Mucosa of stomach (tissue), 1 donor: ENCODE data around the gene AP2B1.

Source experiments
- H3K27me3 ChIP-seq: one replicate; pipeline ENCODE4 v1.7.0; 2013; ENCODE audit warnings: mild to moderate bottlenecking, low read length; ENCODE audit not compliant: control insufficient read depth, insufficient read depth
- H3K36me3 ChIP-seq: one replicate; pipeline ENCODE4 v1.7.0; 2013; ENCODE audit warnings: low read length; ENCODE audit not compliant: control insufficient read depth, insufficient read depth
- H3K4me1 ChIP-seq: one replicate; pipeline ENCODE4 v1.7.0; 2013; ENCODE audit warnings: mild to moderate bottlenecking, low read length; ENCODE audit not compliant: control insufficient read depth, insufficient read depth
- H3K4me3 ChIP-seq: one replicate; pipeline ENCODE4 v1.7.0; 2013; ENCODE audit warnings: low read length
- H3K9ac ChIP-seq: one replicate; pipeline ENCODE4 v1.7.0; 2013; ENCODE audit warnings: mild to moderate bottlenecking, low read length, moderate library complexity
- H3K9me3 ChIP-seq: one replicate; pipeline ENCODE4 v1.7.0; 2013; ENCODE audit warnings: mild to moderate bottlenecking, low read length, moderate library complexity; ENCODE audit not compliant: control insufficient read depth
- donor health status: Pancreatic carcinoma.

The AP2B1 gene

GRCh38 chr17:35708951-35709350 is 121.8 kb downstream of the AP2B1 start:
- H3K9ac ChIP-seq = no peak overlapping the region
- H3K4me3 ChIP-seq = no peak overlapping the region
- H3K27me3 ChIP-seq = no peaks in the 10 kb centered on the region
- H3K9me3 ChIP-seq = no peaks in the 10 kb centered on the region
- no peaks in the 10 kb centered on the region for H3K36me3 ChIP-seq
- peaks cover 13% of the 10 kb centered on the region for H3K4me1 ChIP-seq

- Histone ChIP-seq H3K36me3 (no peaks in the 10 kb centered on the region), H3K4me3 (no peak overlapping the region), H3K9ac (no peak overlapping the region), H3K4me1 (peaks cover 13% of the 10 kb centered on the region), H3K9me3 (no peaks in the 10 kb centered on the region), H3K27me3 (no peaks in the 10 kb centered on the region)
These were observed 122.8 kb downstream of the AP2B1 start for GRCh38 chr17:35709874-35710273.

GRCh38 chr17:35710950-35711349 is 123.8 kb downstream of the AP2B1 start:
- no peak overlapping the region for H3K4me3 ChIP-seq
- H3K36me3 ChIP-seq = no peaks in the 10 kb centered on the region
- no peaks in the 10 kb centered on the region for H3K9me3 ChIP-seq
- H3K4me1 ChIP-seq = peaks cover 13% of the 10 kb centered on the region
- no peaks in the 10 kb centered on the region for H3K27me3 ChIP-seq
- no peak overlapping the region for H3K9ac ChIP-seq

GRCh38 chr17:35713069-35713728 is 126.1 kb downstream of the AP2B1 start:
- Histone ChIP-seq H3K4me3 (no peak overlapping the region), H3K4me1 (peaks cover 9% of the 10 kb centered on the region)

DNA sequence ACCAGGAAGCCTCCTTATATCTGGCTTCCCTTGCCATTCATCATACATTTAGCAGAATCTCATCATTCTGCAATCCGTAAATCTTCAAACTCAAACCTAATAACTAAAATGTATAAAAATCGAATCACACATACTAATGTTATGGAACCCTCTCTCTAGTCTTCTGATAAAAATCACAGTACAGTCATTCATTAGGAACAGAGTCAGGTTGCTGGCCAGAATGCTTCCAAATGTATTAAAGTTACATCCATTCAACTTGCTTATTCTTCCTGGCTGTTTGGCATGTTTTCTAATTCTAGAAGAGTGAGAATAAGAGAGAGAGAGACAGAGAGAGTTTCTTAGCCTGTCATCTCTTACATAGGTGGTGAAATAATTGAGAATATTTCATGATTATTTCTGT is 127.9 kb downstream of the AP2B1 start:
- H3K36me3 ChIP-seq = peaks cover 4% of the 10 kb centered on the region
- no peak overlapping the region for H3K9ac ChIP-seq
- H3K4me1 ChIP-seq = no peaks in the 10 kb centered on the region
- H3K4me3 ChIP-seq = no peak overlapping the region
- H3K27me3 ChIP-seq = no peaks in the 10 kb centered on the region
- no peaks in the 10 kb centered on the region for H3K9me3 ChIP-seq

More at GRCh38 chr17:35713069-35713728, 126.1 kb downstream of the AP2B1 start:
- H3K9ac ChIP-seq = no peak overlapping the region
- peaks cover 4% of the 10 kb centered on the region for H3K36me3 ChIP-seq
- H3K9me3 ChIP-seq = no peaks in the 10 kb centered on the region
- H3K27me3 ChIP-seq = no peaks in the 10 kb centered on the region

DNA sequence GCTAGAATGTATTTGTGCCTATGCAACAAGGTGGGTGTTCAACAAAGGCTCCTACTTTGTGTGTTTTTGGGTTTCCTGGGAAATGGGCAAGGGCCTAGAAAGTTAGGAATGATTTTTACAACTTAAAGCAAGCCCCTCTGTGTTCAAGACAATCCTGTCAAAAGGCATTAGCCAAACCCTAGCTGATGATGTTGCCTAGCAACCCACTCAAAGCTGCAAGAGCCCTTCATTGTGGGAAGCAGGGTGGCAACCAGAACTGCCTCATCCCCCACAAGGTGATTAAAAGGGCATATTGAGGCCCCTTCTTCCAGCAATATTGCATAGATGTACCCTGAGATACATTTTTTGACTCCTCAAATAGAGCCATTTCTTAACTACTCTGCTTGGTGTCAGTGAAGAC is 128.3 kb downstream of the AP2B1 start:
- no peak overlapping the region for H3K4me3 ChIP-seq
- H3K9ac ChIP-seq = no peak overlapping the region
- no peaks in the 10 kb centered on the region for H3K4me1 ChIP-seq
- H3K9me3 ChIP-seq = no peaks in the 10 kb centered on the region
- H3K27me3 ChIP-seq = no peaks in the 10 kb centered on the region
- H3K36me3 ChIP-seq = peaks cover 4% of the 10 kb centered on the region

GRCh38 chr17:35716173-35716572 is 129.1 kb downstream of the AP2B1 start:
- no peak overlapping the region for H3K4me3 ChIP-seq
- no peaks in the 10 kb centered on the region for H3K9me3 ChIP-seq
- no peak overlapping the region for H3K9ac ChIP-seq
- no peaks in the 10 kb centered on the region for H3K27me3 ChIP-seq
- peaks cover 4% of the 10 kb centered on the region for H3K36me3 ChIP-seq
- no peaks in the 10 kb centered on the region for H3K4me1 ChIP-seq

DNA sequence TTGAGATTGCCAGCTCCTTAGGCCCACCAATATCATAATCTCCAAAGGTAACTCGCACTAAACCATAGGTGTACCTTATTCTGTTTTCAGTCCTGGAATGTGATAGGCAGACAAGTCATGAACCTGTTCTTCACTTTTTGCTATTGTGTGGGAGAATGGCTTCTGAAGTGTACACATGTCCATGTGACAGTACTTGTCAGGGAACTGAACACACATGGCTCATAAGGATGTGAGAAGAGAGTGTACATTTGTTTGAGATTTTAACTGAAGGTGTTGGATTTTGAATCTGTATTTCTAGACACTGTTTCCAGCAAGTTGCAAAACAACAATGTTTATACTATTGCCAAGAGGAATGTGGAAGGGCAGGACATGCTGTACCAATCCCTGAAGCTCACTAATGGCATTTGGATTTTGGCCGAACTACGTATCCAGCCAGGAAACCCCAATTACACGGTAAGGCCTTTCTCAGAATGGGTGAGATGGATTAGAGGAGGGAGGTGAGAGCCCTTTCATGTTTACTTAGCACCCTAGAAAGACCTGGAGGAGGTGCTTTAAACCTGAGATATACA is 129.9 kb downstream of the AP2B1 start:
- no peak overlapping the region for H3K9ac ChIP-seq
- no peaks in the 10 kb centered on the region for H3K27me3 ChIP-seq
- no peaks in the 10 kb centered on the region for H3K9me3 ChIP-seq
- peaks cover 4% of the 10 kb centered on the region for H3K36me3 ChIP-seq
- no peak overlapping the region for H3K4me3 ChIP-seq
- H3K4me1 ChIP-seq = no peaks in the 10 kb centered on the region

- peaks cover 4% of the 10 kb centered on the region for H3K36me3 ChIP-seq
- H3K9ac ChIP-seq = no peak overlapping the region
- no peaks in the 10 kb centered on the region for H3K9me3 ChIP-seq
These were observed 130.4 kb downstream of the AP2B1 start for GRCh38 chr17:35717475-35717874.

DNA sequence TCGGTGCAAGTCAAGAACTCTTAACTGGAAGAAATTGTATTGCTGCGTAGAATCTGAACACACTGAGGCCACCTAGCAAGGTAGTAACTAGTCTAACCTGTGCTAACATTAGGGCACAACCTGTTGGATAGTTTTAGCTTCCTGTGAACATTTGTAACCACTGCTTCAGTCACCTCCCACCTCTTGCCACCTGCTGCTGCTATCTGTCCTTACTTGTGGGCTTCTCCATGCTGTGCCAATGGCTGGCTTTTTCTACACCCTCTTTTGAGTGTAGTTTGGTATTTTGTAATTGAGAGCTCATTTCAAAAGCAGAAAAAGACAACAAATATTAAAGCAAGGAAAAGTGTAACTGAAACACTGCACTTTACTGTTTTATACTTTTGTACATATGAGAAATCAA is 136.6 kb downstream of the AP2B1 start:
- Histone ChIP-seq H3K36me3 (peaks cover 14% of the 10 kb centered on the region), H3K9ac (no peak overlapping the region), H3K9me3 (no peaks in the 10 kb centered on the region), H3K27me3 (no peaks in the 10 kb centered on the region), H3K4me1 (no peaks in the 10 kb centered on the region), H3K4me3 (no peak overlapping the region)

More at GRCh38 chr17:35717475-35717874, 130.4 kb downstream of the AP2B1 start:
- Histone ChIP-seq H3K4me1 (no peaks in the 10 kb centered on the region), H3K27me3 (no peaks in the 10 kb centered on the region), H3K4me3 (no peak overlapping the region)

GRCh38 chr17:35725058-35725457 is 137.9 kb downstream of the AP2B1 start:
- no peaks in the 10 kb centered on the region for H3K4me1 ChIP-seq
- peaks cover 14% of the 10 kb centered on the region for H3K36me3 ChIP-seq
- H3K27me3 ChIP-seq = no peaks in the 10 kb centered on the region
- no peak overlapping the region for H3K4me3 ChIP-seq
- no peaks in the 10 kb centered on the region for H3K9me3 ChIP-seq
- H3K9ac ChIP-seq = no peak overlapping the region

DNA sequence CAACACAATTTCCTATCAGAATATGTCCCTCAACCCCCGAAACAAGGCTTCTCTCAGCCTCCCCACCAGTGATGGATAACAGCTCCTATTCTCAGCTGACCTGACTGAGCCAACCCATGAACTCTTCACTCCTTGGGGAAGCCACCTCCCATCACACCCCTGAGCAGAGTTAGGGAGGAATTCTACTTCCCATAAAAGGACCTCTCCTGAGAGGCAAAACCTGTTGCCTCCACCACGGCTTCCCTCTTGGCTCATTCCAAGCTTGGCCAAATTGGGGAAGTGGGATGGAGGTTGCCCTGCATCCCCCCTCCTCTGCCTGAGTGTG is 138.6 kb downstream of the AP2B1 start:
- no peak overlapping the region for H3K9ac ChIP-seq
- no peaks in the 10 kb centered on the region for H3K4me1 ChIP-seq
- no peaks in the 10 kb centered on the region for H3K27me3 ChIP-seq
- H3K9me3 ChIP-seq = no peaks in the 10 kb centered on the region
- peaks cover 14% of the 10 kb centered on the region for H3K36me3 ChIP-seq
- H3K4me3 ChIP-seq = no peak overlapping the region
